ENCODE data around the gene SLC29A3.

GRCh38 chr10:71302874-71303568 is 16.0 kb upstream of the SLC29A3 start:
- TF ChIP-seq CTCF (optimal IDR thresholded peaks at IDR 0.05 in 1 of 3, IDR thresholded peaks at IDR 0.05 in 1 of 3, conservative IDR thresholded peaks at IDR 0.05 in 1 of 3; ENCODE audit: extremely low read depth in 1 of 3, insufficient read depth in 2 of 3, low read length in 3 of 3) (peak; percentile 50 to 64 (median 63)), EZH2 (IDR thresholded peaks at IDR 0.05; ENCODE audit: low read length) (no peak)
